Stimulated activated CD4-positive, alpha-beta T cell treated with anti-CD3 and anti-CD28 coated beads, Interleukin-1b, Interleukin-23, amount 100 ng/mL, for 4 hours (primary cell): ENCODE data around the gene IGLON5.

ENCODE experiments used
- DNase-seq, 2 donors: peaks; one replicate each; pipeline ENCODE4 v3.0.0-alpha.2; 2020; ENCODE audit warnings: low read depth in 2 of 2

Gene IGLON5

DNA sequence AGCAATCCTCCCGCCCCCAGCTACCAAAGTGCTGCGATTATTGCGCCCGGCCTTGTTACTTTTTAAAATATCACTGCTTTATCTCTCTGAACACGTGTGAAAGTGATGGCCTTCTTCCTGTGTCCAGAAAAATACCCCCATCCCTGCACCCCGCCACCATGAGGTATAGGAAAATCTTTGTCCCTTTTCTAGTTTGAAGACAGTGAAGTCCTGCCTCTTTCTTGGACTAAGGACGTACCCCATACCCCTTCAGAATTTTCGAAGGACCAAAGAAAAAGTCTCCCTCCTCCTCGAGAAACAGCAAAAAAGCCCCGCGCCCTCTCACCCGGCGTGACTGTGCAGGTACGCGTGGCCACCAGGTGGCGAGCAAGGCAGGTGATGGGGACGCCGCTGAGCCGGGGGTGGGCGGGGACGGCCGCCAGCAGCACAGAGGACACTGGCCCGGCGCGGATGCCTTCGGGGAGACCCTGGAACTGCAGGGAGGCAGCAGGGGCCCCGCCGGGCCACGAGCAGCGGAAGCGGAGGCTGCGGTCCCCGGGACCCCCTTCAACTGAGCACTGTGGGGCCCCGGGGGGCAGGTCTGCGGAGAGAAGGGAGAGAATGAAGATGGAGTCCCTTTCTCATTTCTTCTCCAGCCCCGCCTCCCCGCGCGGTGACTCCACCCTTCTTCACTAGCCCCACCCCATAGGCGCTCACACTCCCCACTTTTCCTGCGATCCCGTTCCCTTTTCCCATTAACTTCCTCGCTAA lies 27.3 kb downstream of the IGLON5 start:
- peak; percentile 80 to 85 for DNase-seq

DNA sequence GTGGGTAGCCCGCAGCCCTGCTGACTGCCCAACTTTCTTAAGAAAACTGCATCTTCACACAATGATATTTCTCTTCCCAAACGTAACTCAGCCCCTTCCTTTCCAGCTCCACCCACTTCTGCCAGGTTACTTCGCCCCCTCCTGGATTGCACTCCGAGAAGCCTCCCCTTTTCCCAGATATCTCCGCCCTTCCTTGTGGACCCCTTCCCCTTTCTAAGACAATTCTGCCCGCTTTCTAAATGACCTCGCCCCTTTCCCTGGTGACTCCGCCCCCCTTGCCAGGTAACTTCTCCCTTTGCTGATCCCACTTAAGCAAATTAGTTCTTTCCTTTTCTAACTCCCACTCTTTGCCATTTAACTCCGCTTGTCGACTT lies 27.9 kb downstream of the IGLON5 start:
- DNase-seq: peak in 1 of 2 donors; percentile 20

DNA sequence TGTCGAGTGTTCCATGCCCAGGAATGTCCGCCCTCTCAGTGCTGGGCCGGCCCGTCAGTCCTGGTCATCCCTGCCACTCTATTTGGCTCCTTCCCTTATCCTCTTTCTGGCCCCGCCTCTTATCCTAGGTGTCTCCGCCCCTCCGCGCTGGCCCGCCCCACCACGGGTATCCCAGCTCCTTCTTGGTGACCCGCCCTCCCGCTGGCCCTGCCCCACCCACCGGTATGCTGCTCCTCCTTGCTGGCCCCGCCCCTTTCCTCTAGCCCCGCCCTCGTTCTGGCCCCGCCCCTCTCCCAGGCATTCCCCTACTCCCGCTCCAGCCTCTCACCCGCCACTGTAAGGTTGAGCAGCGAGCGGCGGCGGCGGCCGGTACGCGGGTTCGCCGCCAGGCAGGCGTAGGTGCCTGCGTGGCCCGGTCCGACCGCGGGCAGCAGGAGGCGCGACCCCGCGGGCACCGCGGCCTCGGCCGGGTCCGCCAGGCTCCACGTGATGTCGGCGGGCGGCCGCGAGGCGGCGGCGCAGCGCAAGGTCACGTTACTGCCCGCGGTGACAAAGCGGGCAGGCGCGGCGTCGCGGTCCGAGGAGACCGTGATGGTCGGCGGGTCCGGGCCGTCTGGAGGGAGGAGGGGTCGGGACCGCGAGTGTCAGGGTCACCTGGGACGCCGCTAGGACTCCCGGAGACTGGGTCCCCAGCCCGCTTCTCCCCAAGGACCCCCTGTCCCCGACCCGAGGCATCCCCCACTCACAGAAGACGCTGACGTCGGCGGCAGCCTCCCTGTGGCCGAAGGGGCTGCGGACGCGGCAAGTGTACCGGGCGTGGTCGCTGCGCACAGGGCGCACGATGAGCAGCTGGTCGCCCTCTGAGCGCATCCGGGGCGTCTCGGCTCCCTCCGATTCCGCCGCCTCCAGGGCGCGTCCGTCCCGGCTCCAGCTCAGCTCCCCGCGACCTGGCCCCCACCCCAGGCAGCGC lies 28.5 kb downstream of the IGLON5 start:
- DNase-seq: peak; percentile 89 to 95

DNA sequence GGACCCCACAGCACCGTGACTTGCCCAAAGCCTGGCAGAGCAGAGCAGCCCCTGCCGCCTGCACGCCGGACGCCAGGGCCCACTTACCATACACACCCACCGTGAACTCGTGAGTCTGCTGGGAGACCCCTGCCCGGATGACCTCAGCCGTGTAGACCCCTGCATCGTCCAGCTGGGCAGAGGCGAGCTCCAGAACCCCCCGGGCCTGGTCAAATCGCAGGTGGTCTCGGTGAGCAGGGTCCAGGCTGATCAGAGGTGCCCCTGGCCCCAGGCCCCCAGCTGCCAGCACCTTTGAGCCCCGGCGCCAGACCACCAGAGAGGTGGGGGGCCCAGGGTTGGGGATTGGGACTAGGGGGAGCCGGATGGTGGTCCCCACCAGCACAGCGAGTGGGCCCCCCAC lies 29.6 kb downstream of the IGLON5 start:
- no peak for DNase-seq

DNA sequence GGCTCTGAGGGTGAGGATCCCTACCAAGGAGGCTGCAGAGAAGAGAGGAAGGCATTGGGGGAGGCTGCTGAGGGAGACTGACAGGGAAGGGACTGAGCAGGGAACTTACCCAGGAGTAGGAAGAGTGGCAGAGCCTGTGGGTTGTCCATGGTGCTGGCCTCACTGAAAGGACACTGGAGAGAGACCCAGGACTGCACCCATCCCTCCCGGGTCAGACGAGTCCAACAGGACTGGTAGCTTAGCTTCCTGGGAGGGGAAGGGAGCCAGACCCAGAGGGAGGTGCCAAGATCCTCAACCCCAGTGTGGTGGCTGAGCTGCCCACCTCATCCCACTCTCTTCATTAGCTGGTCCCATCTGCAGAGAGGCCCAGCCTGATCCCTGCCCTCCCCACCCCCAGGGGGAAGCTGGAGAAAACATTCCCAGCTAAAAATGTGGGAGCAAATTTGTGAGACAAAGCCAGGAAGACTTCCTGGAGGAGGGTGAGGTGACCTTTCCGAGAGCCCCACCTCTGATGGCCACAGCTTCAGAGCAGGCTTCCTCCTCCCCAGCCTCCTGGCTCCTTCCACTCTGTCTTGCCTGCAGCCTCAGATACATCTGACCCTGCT lies 30.6 kb downstream of the IGLON5 start, which contains the start of gene VSIG10L:
TSS of gene VSIG10L (minus strand) at position 164 of the 605 bp plus-strand sequence. CDS start at position 149, 15 bp downstream.
- no peak for DNase-seq

DNA sequence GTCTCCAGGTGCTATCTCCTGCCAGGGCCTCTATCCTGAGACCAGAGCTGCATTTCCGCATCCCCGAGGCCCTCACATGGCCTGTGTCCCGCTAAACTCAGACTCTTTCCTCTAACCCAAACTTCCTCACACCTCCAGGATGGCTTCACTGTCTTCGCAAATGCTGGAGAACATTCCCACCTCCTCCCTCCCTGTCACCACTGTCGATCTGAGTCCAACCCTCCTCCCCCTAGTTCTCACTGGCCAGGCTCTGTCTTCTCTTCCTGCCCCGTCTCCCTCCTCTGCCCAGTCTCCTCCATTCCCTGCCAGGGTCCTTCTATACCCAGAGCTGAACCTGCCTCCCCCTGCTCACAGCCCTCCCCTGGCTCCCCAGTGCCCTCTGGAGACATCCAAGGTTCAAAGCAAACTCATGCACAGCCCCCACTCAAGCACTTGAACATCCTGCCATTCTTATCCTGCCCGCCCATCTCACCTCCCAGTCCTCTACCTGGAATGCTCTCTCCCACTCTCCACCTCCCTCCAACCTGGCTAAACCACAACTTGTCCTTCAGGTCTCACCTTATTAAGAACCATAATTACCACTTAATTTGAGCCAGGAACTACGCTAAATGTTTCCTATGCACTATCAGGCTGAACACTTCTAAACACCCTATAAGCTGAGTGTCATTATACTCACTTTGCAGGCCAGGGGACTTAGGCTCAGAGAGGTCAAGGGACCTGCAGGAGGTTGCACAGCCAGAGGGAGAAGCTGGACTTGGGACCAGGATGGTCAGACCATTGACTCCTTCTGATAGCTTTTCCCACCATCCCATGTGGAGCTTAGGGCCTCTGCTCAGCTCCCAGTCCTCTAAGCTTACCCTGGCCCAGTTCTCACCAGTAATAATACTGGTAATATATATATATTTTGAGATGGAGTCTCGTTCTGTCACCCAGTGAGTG lies 31.5 kb downstream of the IGLON5 start:
- DNase-seq: no peak

DNA sequence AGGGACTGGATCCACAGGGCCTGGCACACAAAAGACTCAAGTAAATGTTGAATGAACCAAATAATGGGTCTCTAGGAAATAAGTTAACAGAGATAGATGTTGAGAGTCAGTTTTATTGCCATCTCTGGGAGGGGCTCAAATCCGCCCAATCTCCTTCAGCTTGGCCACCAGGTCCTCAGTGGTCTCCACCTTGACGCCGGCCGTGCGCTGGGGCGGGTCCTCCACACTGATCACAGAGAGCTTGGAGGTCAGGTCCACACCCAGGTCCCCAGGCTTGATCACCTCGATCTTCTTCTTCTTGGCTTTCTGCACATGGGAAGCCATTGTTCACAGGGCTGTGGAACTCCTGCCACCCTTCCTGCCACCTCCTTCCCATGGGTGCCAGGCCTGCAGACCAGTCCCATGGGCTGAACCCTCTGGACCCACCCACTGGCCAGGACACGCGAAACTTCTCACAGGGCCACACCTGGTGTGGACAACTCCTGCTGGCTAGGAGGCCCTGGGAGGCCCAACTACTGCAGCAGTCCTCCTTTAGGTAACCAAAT lies 33.7 kb downstream of the IGLON5 start:
- DNase-seq: no peak

DNA sequence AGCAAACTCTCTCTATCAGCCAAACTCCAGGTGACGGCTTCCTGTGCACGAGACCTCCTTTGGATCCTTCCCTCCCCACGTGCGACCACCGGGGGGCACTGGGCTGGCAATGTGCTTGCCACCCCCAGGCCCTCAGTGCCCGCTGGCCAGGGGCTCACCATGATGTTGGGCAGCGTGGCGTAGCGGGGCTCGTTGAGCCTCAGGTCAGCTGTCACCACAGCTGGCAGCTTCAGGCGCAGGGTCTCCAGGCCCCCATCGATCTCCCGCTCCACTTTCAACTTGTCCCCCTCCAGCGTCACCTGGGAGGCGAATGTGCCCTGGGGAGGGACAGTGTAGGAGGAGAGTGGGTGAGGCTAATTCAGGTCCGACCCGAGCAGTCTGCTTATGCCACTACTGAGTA lies 35.3 kb downstream of the IGLON5 start:
- no peak for DNase-seq

DNA sequence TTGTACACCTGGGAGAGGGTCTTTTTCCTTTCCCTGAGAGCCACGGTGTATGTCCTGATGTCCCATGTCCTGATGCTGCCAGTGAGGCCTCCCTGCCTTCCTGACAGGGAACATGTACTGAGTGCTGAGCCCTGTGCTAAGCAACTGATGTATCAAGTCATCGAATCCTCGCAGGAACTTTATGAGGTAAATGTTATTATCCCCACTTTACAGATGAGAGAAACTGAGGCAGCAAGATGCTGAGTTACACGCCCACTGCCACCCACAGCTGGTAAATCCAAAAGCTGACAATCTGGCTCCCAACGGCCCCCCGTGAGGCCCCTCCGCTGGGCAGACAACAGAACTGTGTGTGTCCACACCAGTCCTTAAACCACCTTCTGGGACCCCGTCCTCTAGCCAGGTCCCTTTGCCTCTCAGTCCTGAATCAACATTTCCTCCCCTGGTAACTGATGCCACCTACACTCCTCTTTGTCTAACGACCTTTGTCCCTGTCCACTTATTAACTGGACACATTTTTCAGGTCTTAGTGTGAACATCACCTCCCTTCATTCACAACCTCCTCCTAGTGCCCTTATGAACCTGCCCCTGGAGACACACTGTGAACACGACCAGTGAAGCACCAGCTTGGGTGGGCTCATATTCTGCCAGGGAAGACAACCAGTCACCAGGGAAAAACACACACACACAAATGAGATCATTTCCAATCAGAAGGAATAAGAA lies 35.9 kb downstream of the IGLON5 start:
- DNase-seq: no peak

DNA sequence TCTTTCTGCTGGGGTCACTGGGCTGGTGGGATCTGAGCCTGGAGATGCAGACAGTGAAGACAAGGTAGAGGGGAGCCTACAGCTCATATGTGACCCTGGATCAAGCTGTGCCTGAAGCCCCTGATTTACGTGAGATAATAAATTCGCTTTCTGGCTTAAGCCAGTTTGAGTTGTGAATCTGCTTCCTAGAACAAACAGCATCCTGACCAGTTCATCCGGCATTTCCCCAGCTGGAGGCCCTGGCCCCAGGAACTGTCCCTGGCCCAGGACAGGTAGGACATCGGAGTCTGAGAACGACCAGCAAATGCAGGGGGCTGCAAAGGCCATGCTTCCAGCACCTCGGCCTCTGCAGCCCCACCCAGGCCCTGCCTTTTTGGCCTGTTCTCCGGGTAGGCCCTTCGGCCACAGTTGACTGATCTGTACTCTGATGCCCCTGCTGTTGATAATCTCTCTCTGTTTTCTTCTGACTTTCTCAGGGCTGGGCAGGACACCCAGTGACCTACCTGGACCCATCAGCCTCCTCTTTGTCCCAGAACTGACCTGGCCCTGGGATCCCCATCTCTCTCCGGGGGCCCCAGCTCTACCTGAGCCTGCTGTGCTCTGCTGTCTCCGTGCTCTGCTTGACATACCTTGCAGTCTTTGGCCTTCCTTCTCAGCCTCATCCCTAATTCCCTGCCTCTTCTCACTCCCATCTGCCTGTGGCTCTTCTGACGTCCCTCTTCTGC lies 40.0 kb downstream of the IGLON5 start:
- DNase-seq: no peak

DNA sequence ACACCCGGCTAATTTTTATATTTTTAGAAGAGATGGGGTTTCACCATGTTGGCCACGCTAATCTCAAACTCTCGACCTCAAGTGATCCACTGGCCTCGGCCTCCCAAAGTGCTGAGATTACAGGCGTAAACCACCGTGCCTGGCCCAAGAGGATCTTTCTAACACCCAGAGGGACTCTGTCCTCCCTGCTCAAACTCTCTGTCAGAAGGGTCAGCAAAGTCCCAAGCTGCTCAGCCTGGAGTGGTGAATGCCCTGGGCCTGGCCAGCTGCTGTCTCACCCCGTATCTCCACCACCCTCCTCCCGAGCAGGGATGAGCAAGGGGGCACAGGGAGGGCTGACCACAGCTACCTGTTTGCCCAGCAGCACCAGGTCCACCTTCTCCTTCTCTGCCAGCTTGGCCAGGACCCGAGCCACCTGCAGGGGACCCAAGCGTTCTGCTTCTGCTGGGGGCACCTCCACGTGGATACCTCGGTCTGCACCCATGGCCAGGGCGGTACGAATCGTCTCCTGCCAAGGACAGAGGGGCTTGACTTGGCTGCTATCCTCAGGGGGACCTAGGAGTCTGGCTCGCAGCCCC lies 41.4 kb downstream of the IGLON5 start:
- DNase-seq: no peak

DNA sequence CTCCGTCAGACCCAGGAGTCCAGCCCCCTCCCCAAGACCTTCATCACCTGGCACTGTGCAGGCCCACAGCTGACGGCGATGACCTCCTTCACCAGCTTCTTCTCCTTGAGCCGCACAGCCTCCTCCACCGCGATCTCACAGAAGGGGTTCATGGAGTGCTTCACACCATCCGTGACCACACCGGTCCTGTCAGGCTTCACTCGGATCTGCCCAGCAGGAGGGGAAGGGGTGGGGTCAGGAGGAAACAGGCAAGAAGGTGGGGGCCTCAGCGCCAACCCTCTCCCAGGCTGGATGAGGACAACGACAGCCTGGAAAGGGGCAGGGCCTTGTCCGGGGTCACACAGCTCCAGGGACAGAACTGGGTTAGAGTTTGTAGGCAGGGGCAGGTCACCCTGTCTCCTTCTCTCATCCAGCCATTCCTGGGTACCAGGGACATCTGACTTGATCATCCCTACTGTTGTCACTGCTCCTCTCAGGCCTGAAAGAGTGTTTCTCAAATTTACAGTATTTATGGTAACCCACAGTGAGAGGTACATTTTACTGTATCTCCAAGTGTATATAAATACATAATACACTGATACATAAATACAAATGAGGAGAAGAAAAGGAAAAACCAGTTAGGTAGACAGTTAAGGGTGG lies 42.8 kb downstream of the IGLON5 start:
- DNase-seq: no peak

DNA sequence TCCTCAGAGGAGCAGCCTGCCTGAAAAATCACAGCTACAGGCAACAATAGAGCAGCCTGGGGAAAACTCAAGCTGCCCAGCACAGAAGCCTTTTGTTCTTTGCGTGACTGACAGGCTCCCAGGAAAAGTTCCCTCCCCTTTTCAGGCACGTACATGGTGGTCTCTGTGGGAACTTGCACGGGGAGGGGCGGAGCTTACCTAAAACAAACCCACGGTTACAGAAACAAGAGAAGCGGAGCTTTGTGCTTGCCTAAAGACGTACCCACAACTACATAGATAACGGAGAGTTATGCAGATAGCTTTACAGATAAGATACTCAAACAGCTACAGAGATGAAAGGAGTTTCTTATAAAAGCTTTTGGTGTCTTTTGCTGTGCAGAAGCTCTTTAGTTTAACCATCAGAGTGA lies 43.3 kb downstream of the IGLON5 start:
- no peak for DNase-seq

DNA sequence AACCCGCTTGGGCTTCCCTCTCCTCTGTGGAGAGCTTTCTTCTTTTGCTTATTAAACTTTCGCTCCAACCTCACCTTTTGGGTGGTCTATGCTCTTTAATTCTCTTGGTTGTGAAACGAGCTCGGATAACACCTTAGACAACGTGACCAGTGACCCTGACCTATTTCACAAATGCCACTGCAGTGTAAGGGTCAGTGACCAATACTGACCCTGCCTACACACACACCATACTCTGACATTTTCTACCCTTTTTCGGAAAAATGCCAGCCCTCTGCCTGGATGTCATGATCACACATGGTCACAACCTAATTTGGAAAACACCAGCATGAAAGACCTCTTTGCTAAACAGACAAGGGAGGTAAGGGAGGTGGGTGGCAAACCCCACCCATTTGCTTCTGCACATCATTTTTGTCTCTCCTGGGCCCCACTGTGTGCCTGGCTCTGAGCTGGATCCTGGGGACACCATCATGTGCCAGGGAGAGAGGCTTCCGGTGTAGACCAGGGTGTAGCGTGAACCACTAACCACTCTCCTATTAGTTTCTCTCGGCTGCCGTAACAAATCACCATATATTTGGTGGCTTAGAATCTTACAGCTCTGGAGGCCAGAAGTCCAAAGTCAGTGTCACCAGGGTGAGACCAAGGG lies 44.8 kb downstream of the IGLON5 start:
- DNase-seq: no peak

DNA sequence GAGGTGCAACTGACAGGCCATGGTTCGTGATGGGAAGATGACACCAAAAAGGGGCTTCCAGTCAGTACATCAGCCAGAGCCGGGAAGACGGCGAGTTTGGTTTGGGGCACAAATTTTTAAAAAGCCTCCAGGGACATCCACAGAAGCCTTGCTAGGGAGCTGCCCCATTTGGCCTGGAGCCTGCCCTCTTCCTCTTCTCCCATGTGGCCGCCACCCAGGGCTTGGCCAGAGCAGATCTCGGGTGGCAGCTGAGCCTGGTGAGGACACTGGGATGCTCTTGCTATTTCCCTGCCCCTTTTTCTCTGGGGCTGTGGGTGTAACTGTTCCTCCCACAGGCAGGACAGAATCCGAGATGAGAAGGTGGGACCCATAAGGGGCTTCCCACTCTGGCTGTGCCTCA lies 46.5 kb downstream of the IGLON5 start:
- DNase-seq: no peak

DNA sequence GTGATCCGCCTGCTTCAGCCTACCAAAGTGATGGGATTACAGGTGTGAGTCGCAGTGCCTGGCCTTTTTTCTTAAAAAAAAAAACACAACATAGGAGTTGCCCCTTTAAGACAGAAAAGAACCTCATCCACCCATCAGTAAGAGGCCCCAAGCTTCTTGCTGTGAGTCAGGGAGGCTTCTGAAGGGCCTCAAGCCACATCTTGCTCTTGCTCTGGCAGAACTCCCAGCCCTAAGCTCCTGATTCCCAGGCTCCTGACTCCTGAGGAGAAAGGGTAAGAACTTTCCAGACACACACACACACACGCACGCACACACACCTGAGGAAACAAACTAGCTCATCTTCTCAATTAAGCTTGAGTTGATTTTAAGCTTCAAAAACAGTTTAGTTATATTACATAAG lies 47.9 kb downstream of the IGLON5 start:
- DNase-seq: no peak

DNA sequence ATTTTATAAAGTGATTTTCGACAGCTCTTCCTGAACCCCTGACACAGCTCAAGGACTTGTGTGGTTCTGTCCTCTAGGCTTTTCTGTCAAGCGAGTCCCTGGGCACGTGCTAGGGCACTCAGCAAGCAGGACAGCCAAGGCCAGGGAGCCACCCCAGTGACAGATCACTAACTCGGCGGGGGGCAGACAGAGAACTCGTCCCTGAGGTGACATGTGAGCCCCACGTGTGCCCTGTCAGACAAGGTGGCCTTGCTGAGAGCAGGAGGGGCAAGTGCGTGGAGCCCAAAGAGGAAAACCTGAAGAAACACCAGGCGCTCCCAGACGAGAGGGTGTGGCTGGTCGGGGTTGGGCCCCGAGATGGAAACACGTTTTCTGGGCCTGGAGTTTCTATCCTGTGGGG lies 49.8 kb downstream of the IGLON5 start:
- no peak for DNase-seq
